ENCODE data around the gene SNX18.

DNA sequence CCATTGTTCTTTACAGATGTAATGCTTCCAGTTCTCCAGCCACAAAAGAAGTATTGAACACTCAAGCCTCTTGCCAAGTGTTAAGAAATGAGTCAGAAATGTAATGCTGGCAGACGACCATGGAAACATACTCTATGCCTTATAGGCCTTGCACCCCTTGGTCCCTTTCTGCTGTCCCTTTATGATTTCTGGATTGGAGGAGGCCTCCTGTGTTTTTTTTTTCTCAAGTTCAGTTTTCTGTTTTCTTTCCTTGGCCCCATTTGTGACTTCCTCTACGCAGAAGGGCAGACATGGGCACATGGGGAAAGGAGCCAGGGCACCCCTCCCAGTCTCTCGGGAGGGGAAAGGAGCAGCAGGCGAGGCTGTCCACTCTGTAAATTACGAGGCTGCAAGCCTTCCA is 53.4 kb downstream of the SNX18 start:
- TF ChIP-seq, protein P1, sequence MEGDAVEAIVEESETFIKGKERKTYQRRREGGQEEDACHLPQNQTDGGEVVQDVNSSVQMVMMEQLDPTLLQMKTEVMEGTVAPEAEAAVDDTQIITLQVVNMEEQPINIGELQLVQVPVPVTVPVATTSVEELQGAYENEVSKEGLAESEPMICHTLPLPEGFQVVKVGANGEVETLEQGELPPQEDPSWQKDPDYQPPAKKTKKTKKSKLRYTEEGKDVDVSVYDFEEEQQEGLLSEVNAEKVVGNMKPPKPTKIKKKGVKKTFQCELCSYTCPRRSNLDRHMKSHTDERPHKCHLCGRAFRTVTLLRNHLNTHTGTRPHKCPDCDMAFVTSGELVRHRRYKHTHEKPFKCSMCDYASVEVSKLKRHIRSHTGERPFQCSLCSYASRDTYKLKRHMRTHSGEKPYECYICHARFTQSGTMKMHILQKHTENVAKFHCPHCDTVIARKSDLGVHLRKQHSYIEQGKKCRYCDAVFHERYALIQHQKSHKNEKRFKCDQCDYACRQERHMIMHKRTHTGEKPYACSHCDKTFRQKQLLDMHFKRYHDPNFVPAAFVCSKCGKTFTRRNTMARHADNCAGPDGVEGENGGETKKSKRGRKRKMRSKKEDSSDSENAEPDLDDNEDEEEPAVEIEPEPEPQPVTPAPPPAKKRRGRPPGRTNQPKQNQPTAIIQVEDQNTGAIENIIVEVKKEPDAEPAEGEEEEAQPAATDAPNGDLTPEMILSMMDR (IDR thresholded peaks at IDR 0.05; ENCODE audit: low read depth, low read length, poor library complexity, severe bottlenecking), result no peak
- TF ChIP-seq EZH2phosphoT487 (IDR thresholded peaks at IDR 0.05; ENCODE audit: borderline replicate concordance, low read length), result no peak

All from DOHH2 (cell line).